GM18909 (cell line): ENCODE results near the gene PTPRM.

Experiments used
- ATAC-seq: cut with Tn5 transposase; IDR thresholded peaks from one replicate; pipeline ENCODE4 v1.9.1; 2021; ENCODE audit warnings: mild to moderate bottlenecking; ENCODE audit not compliant: unreplicated experiment, poor library complexity

PTPRM gene

GRCh38 chr18:7566244-7566566 is 911 bp upstream of the PTPRM start:
- no peak for ATAC-seq

DNA sequence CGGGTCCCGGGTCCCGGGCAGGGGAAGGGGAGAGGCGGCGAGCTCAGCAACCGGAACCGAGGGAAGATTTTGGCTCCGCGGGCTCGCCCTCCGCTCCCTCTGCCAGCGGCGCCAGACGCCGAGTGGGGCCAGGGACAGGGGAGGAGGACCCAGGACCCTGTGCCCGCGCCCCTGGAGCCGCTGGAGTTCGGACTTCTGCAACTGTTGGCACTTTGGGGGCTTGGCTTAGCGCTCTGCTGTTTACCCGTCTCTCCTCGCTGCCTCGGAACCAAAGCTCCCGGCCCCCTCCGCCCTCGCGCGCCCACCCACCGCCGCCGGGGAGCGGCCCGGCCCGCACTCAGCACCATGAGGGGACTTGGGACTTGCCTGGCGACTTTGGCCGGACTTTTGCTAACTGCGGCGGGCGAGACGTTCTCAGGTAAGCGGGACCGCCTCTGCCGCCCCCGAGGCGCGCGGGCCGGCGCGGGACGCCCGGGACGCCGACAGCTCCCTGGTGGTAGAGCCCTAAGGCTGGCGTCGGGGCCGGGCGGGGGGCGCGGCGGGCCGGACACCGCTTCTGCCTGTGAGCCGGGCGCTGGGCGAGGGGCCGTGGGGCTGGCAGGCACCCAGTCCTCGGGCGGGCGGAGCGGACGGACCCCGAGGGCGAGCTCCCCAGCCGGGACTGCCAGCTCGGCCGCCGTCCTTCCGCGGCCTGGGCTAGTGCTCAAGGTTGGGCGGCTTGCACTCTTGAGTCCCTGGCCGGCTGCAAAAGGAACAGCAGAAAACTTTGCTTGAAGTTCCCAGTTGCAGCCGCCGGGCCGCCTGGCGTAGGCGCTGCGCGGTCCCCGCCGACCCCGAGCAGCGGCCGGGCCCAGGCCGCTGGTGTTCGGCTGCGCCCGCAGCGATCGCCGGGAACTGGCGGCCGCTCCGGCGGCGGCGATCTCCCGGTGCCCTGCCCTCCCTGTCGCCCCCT is 634 bp downstream of the PTPRM start:
- ATAC-seq: peak; percentile 13

GRCh38 chr18:7568426-7568825 is 1.3 kb downstream of the PTPRM start:
- no peak for ATAC-seq

DNA sequence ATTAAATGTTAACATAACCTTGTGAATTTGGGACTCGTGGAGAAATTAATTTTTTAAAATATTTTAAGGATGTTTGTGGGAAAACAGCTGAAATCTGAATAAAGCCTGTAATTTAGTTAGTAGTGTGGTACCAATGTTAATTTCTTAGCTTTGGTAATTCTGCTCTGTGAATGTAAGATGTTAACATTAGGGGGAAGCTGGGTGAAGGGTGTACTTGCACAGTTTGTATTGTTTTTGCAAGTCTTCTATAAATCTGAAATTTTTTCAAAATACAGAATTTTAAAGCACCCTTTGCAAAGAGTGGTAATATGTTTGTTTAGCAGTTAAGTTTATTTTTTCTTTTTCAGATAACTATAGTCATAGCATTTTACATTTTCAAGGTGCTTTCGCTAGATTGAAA is 4.5 kb downstream of the PTPRM start:
- ATAC-seq: no peak

DNA sequence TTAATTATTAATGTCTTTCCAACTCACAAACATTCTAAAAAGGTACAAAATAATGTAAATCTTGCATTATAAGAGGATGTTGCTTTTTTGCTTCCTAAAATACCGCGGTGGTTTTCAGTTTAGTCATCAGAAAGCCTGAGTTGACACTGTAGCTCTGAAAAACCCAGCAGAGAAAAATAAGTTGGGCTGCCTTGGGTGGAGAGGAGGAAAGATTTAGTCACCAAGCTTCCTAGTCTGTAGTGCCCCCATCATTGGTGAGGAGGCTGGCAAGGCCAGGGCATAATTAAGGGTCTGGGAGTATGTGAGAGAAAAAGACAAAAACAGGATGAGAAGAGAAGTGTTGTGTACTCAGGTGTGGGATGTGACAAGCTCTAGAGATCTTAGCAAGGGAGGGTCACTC is 5.7 kb downstream of the PTPRM start:
- no peak for ATAC-seq

GRCh38 chr18:7575465-7576028 is 8.4 kb downstream of the PTPRM start:
- no peak for ATAC-seq

DNA sequence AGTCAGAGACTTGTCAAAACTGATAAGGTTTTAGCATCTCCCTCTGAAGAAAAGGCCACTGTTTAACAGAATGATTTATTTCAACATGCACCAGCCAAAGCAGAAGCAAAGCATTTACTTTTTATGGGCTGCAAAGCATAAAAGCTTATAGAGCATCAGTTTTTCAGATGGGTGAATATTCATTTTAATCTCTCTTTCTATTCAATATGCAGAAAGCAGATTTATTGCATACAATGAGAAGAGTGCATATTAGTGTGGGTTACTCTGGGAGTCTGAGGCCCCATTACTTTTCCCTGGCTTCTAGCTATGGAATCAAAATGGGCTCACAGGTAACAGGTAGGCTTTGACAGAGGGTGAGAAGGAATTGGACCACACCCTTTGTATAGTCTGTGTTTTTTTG is 9.0 kb downstream of the PTPRM start:
- ATAC-seq: no peak

DNA sequence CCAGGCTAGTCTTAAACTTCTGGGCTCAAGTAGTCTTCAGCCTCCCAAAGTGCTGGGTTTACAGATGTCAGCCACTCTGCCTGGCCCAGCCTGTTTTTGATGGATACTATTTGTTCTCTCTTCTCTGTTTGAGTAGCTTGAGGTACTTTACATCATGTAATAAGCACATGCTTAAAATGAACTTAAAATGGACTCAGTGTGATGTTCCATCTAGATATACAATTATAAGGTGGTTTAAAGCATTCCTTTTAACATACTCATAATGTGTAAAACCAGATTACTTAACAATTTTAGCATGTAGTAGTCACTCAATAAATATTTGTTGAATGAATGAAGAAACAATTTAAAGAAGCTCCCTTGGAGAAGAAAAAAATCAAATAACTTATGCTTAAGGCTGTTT is 9.6 kb downstream of the PTPRM start:
- no peak for ATAC-seq

DNA sequence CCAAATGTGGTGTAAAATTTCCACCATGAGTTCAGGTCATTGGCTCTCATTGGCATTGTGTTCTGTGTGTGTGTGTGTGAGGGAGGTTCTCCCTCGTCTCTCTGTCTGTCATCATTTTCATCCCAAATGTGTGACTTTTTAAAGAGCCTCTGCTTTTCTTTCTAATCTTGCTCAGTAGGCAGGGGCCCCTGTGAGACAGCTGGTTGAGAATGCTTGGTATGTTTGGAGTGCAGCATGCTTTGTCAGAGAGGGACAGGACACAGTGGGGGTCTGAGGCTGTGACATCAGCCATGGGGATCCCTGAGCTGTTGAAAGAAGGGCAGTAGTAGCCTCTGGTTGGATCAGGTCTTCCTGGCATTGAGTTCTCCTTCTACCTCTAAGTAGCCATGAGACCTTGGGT is 10.6 kb downstream of the PTPRM start:
- no peak for ATAC-seq

- ATAC-seq: no peak
These were observed 12.2 kb downstream of the PTPRM start for GRCh38 chr18:7579176-7579917.

GRCh38 chr18:7579918-7580542 is 12.9 kb downstream of the PTPRM start:
- no peak for ATAC-seq

DNA sequence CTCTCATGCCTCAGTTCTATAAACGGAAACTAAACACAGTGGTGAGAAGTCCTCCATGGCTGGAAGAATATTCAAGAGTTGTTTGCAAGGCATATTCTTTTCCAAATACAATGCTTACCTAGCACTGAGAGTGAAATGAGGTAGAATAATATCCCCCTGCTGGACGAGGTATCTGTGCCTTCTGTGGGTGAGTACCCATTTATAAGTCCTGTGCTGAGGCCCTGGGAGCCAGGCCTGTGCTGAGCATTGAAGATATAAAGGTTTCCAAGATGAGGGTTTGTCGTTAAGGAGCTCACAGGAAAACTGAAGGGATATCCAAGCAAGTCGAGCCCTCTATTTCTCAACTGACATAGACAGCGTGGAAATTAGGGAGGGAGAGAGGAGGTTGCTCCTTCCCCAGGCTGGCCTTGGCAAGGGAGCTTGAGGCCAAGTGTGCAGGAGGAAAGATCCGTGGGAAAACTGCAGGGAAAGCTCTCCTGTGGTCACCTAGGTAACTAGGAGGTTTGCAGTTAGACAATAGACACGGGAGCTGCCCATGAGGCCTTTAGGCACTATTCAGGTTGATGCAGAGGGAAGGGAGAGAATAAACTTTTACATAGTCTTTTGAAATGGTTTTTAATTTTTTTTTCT is 17.6 kb downstream of the PTPRM start:
- ATAC-seq: no peak

DNA sequence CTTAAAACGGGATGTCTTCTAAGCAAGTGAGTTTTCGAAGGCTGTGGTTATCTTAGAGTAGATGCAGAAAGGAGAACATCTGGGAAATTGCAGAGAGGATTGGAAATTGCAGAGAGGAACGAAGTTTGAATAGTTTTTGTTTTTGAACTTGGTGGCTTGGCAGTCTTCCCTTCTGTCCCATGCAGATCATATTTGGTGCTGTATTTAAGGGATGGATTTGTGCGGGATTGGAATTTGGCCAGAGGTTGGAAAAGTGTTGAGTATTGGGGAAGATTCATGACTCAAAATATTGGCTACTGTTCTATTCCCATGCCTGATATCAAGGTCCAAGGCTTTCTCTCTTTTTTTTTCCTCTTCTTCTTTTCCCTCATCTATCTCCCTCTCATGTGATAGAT is 18.2 kb downstream of the PTPRM start:
- no peak for ATAC-seq

DNA sequence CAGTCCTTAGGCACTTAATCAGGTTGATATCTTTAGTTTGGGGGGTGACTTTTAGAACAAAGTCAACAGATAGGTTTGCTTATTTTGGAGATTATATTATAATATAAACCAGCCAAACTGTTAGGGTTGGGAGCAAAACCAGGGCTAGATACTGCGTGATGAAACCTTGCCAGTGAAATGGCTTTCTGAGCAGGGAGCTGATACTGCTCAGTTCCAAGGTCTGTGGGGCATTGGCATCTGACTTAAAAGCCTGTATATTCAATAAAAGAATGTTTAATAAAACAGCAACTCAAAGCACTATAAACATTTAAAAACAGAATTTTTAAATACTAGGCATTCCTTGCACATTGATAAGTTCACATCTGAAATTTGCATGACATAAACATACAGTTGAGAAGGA is 19.3 kb downstream of the PTPRM start:
- no peak for ATAC-seq

GRCh38 chr18:7590826-7591560 is 23.9 kb downstream of the PTPRM start:
- ATAC-seq: no peak

- no peak for ATAC-seq
These were observed 25.4 kb downstream of the PTPRM start for GRCh38 chr18:7592305-7593071.

GRCh38 chr18:7593218-7593819 is 26.2 kb downstream of the PTPRM start:
- ATAC-seq: no peak

DNA sequence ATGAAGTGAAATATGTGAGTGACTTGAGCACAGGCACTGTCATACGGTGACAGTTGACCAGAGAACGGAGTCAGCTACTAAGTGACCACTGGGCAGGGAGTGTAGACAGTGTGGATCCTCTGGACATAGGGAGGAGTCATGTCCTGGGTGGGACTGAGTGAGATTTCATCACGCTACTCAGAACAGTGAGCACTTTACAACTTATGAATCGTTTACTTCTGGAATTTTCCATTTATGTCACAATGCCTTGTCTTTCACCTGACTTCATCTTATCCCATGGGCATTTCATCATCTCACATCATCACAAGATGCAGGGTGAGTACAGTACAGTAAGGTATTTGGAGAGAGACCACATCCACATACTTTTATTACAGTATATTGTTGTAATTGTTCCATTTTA is 29.0 kb downstream of the PTPRM start:
- ATAC-seq: no peak

- ATAC-seq: no peak
These were observed 30.4 kb downstream of the PTPRM start for GRCh38 chr18:7597500-7597899.
